Measurements from ENCODE around the gene SEPTIN2. TPM values are rescaled to one million over a fixed set of nuclear protein-coding genes. Genes with fewer than 3 reads are reported as not detected.

Gene SEPTIN2
- total and polyA plus RNA-seq, 8 donors: 106 to 245 (median 187) TPM

DNA sequence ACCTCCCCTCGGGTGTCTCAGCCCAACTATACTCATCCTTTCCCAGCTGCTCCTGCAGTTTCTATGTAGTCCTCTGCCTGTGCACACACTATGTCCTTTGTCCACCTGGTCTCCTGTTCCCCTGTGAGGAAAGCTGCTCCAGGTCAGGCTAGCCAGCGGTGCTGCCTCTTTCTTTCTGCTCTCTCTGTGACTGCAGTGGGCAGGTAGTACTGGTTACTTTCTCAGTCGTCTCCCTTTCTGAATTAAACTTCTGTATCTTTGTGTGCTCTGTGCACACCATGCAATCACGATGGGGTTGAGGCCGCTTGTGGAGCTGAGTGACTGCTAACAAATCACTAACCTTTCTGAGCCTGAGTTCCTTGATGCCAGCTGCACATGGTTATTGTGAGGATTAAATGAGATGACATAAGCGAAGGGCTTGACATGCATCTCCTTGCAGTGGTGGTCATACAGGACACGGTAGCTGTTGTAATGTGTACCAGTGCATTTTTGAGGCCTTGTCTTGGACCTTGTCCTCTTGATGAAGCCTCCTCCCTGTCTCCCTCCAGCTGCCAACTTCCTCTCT, 43.8 kb downstream of the SEPTIN2 start:
- no peak for FAIRE-seq
- peaks cover 15 to 36% (median 30%) of the 10 kb centered on the region in 3 donors for H3K4me1 ChIP-seq
- no peak overlapping the region for H3K4me3 ChIP-seq
- H3K27me3 ChIP-seq: no peaks in the 10 kb centered on the region
- ATAC-seq: no peak
- WGBS, 2 donors: 68 to 73% methylated on average over 7 of the region's 7 CpGs
- no peaks in the 10 kb centered on the region for H3K9me3 ChIP-seq
- H3K36me3 ChIP-seq: peaks cover 0 to under 1% (median 0%) of the 10 kb centered on the region in 3 donors
- TF ChIP-seq CTCF (IDR thresholded peaks at IDR 0.05): no peak
- intact Hi-C loops (cut with DNase I): loop anchor here in 1 of 3 donors (5.0 kb wide), 1 partner anchor 33 kb away; no protein-coding TSS in a partner anchor
- H3K27ac ChIP-seq: no peak overlapping the region
- no peak for DNase-seq

DNA sequence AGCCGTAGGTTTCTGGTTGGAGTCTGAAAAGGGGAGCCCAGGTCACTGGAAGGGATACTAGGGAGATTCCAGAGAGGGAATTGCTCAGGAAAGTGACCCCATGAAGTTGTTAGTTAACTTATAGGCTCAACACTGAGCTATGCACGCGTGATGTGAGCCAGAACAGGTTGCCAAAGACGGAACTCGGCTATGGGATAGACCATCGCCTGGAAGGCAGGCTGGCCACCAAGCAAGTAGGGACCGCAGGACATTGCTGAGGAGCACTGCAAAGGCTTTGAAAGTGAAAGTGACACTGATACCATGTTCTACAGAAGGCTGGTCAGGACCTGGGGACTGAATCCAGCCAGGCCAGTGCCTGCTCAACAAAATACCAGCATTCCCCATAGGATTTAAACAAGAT, 47.7 kb downstream of the SEPTIN2 start:
- Histone ChIP-seq H3K27me3 (no peaks in the 10 kb centered on the region), H3K36me3 (no peaks in the 10 kb centered on the region), H3K9me3 (no peaks in the 10 kb centered on the region), H3K4me1 (peaks cover 16 to 26% (median 23%) of the 10 kb centered on the region in 3 donors), H3K27ac (peak overlapping the region in 3 of 4 donors; percentile 29 to 53 (median 30)), H3K4me3 (no peak overlapping the region)
- ATAC-seq (peak; percentile 30 to 80 (median 68)), FAIRE-seq (no peak), DNase-seq (no peak)
- TF ChIP-seq CTCF (IDR thresholded peaks at IDR 0.05): no peak
- WGBS, 2 donors: 43 to 61% methylated on average over 7 of the region's 7 CpGs
- intact Hi-C loops (cut with DNase I): no loop called here

GRCh38 chr2:241364781-241365180, 49.1 kb downstream of the SEPTIN2 start:
- H3K27me3 ChIP-seq: no peaks in the 10 kb centered on the region
- intact Hi-C loops (cut with DNase I): no loop called here
- no peaks in the 10 kb centered on the region for H3K36me3 ChIP-seq
- no peak overlapping the region for H3K4me3 ChIP-seq
- FAIRE-seq (no peak), DNase-seq (peak in 1 of 6 donors; percentile 54), ATAC-seq (peak; percentile 46 to 88 (median 80))
- 11 to 18% methylated on average over 2 of the region's 2 CpGs for WGBS, 2 donors
- H3K4me1 ChIP-seq: peaks cover 15 to 28% (median 24%) of the 10 kb centered on the region in 3 donors
- no peaks in the 10 kb centered on the region for H3K9me3 ChIP-seq
- H3K27ac ChIP-seq: peak overlapping the region in 2 of 4 donors; percentile 10 to 29
- TF ChIP-seq CTCF (IDR thresholded peaks at IDR 0.05): no peak

DNA sequence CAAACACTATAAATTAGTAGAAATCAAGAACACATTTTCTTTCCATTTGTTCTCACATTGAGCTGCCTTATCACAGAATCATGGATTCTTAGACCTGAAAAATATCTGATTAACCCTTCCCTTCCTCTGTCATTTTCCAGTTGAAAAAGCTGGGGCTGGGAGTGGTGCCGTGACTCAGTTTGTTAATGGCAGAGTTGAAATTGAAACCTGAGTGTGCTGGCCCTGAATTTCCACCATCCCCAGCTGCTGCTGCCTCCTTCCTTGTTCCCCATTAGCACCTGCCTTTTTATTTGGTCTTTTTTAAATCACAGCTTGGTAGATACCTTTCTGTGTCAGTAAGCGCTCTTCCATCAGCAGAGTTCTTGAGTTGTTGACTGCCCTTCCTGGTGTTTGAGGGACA, 51.0 kb downstream of the SEPTIN2 start:
- DNase-seq: no peak
- intact Hi-C loops (cut with DNase I): no loop called here
- H3K4me1 ChIP-seq: peaks cover 15 to 28% (median 26%) of the 10 kb centered on the region in 3 donors
- H3K4me3 ChIP-seq: no peak overlapping the region
- no peaks in the 10 kb centered on the region for H3K36me3 ChIP-seq
- no peak for TF ChIP-seq CTCF (IDR thresholded peaks at IDR 0.05)
- no peaks in the 10 kb centered on the region for H3K27me3 ChIP-seq
- no peak for FAIRE-seq
- ATAC-seq: no peak
- no peak overlapping the region for H3K27ac ChIP-seq
- no peaks in the 10 kb centered on the region for H3K9me3 ChIP-seq
- 83 to 85% methylated on average over 2 of the region's 2 CpGs for WGBS, 2 donors

DNA sequence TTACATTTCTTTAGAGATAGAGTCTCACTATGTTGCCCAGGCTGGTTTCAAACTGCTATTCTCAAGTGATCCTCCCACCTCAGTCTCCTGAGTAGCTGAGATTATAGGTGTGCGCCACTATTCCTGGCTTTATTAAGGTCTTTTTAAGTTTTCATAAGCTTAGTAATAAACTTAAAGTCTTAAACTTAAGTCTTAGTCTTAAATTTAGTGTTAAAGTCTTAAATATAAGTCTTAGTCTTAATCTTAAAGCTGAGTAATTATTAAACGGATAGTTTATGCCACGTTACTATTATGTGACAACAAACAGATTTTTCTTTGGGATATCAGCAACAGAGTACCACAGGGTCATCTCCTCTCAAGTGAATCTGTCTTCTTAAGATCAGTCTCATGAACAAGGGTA, 52.9 kb downstream of the SEPTIN2 start:
- ATAC-seq (no peak), DNase-seq (no peak), FAIRE-seq (no peak)
- intact Hi-C loops (cut with DNase I): no loop called here
- Histone ChIP-seq H3K27me3 (no peaks in the 10 kb centered on the region), H3K9me3 (no peaks in the 10 kb centered on the region), H3K36me3 (no peaks in the 10 kb centered on the region), H3K4me1 (peaks cover 25 to 44% (median 41%) of the 10 kb centered on the region in 3 donors), H3K27ac (no peak overlapping the region), H3K4me3 (no peak overlapping the region)
- 77 to 80% methylated on average over 3 of the region's 3 CpGs for WGBS, 2 donors
- TF ChIP-seq CTCF (IDR thresholded peaks at IDR 0.05): no peak
